AG04450 (cell line): ENCODE results near the gene STX16. TPM values are rescaled to one million over a fixed set of nuclear protein-coding genes. Genes with fewer than 3 reads are reported as not detected.

Source experiments
- CTCF ChIA-PET: fragments of 300-600, 350-600 bp; formaldehyde crosslinking; extraction: SDS; loops from one replicate; lab custom pipeline; 2022; ENCODE audit warnings: antibody characterized with exemption, inconsistent platforms; lab: Charles Lee
- POLR2A ChIA-PET: fragments of 350-600 bp; formaldehyde crosslinking; extraction: SDS; loops from one replicate; lab custom pipeline; 2021; ENCODE audit warnings: antibody characterized with exemption, inconsistent platforms; lab: Yijun Ruan, JAX
- DNase-seq: peaks from one replicate; pipeline ENCODE4 v3.0.0-alpha.2; 2011; ENCODE audit warnings: low read depth, low spot score
- H3K27ac ChIP-seq: one replicate; pipeline ENCODE4 v1.5.1; 2012; ENCODE audit warnings: low read depth, low read length, control low read depth
- H3K27me3 ChIP-seq: one replicate; pipeline ENCODE4 v1.6.0; 2012; ENCODE audit warnings: low read length; ENCODE audit not compliant: control insufficient read depth, insufficient read depth
- H3K4me3 ChIP-seq: 2 replicates; pipeline ENCODE4 v1.5.1; 2011; ENCODE audit warnings: mild to moderate bottlenecking, low read depth, low read length, control low read depth
- H3K9me3 ChIP-seq: 2 replicates; pipeline ENCODE4 v1.5.1; 2012; ENCODE audit warnings: low read length; ENCODE audit not compliant: control insufficient read depth, insufficient read depth
- CTCF ChIP-seq: IDR thresholded peaks from 2 replicates; pipeline ENCODE4 v1.5.1; 2011; ENCODE audit warnings: low read depth, low read length, control low read depth, inconsistent platforms
- polyA plus RNA-seq: library from polyadenylated mRNA; depleted of rRNA; stranded (reverse); fragments of >200 nt; gene quantifications from 2 replicates; pipeline ENCODE4 v1.2.3, GENCODE V29; 2011

STX16 gene
- polyA plus RNA-seq, 1 experiment = 51.9 TPM

DNA sequence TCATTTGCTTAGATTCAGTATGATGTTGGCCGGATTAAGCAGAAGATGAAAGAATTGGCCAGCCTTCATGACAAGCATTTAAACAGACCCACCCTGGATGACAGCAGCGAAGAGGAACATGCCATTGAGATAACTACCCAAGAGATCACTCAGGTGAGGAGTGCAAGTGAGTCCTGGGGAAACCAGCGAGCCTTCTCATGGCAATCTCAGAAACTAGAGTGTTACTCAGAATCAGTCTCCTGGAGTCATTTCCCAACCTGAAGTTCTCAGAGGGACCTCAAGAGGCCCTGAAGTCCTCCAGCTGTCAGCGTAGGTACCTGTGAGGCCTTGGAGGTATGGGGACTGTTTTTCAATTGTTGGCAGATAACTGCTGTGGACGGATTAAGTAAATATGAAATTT is 16.9 kb downstream of the STX16 start:
- H3K27ac ChIP-seq = no peak overlapping the region
- no peak for DNase-seq
- no peaks in the 10 kb centered on the region for H3K9me3 ChIP-seq
- no peak overlapping the region for H3K4me3 ChIP-seq
- TF ChIP-seq CTCF = no peak
- ChIA-PET CTCF (interaction anchor here (1.4 to 1.9 kb wide), 2 partner anchors 11 to 202 kb away, joined by 5 read pairs; no protein-coding TSS in a partner anchor), POLR2A (no interaction called here)
- no peaks in the 10 kb centered on the region for H3K27me3 ChIP-seq

DNA sequence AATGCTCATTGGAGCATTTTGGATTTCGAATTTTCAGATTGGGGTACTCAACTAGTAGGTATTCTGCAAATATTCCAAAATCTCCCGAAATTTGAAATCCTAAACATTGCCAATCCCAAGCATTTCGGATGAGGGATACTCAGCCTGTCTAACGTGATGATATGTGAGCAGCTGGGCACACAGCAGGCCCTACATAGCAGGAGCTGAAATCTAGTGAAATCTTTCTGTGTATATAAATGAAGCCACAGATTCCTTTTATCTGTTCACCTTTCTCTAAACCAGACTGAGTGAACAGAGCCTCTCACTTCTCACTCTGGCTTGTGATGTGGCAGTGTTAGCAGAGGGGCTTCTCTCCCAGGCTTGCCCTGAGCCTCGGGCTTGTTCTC is 17.8 kb downstream of the STX16 start:
- H3K27ac ChIP-seq = no peak overlapping the region
- DNase-seq = no peak
- H3K9me3 ChIP-seq = no peaks in the 10 kb centered on the region
- POLR2A ChIA-PET = no interaction called here
- no peak for TF ChIP-seq CTCF
- no peak overlapping the region for H3K4me3 ChIP-seq
- CTCF ChIA-PET = no interaction called here
- no peaks in the 10 kb centered on the region for H3K27me3 ChIP-seq

DNA sequence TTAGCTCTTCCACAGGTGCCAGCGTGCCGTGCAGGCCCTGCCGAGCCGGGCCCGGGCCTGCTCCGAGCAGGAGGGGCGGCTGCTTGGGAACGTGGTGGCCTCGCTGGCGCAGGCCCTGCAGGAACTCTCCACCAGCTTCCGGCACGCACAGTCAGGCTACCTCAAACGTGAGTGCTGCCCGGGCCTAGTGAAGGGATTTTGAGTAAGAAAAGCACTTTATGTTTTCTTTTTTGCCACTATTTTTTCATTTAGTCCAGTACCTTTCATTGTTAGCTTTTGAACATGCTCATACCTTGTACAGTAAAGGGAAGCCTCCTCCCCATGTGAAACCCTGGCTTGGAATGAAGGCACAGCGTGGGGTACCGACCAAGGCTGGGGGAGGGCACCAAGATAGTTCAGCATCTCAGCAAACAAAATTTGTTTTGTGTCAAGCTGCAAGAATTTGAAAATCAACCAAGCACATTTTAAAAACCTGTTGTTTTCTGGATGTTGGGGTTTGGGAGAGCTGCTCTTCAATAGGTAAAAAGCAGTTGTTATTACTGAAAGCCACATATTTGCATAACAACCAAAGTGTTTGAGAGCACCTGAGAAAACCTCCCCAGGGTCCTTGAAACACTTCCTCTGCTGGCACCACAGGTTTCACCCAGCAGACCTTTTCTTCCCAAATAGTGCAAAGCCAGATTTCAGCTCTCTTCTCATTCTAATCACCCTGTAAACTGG is 18.4 kb downstream of the STX16 start:
- H3K4me3 ChIP-seq = no peak overlapping the region
- H3K9me3 ChIP-seq = no peaks in the 10 kb centered on the region
- no peak for DNase-seq
- no peaks in the 10 kb centered on the region for H3K27me3 ChIP-seq
- H3K27ac ChIP-seq = no peak overlapping the region
- ChIA-PET POLR2A (no interaction called here), CTCF (interaction anchor here (1.0 kb wide), 1 partner anchor 19 kb away, joined by 3 read pairs; the partner anchor contains the start of gene STX16)
- no peak for TF ChIP-seq CTCF

GRCh38 chr20:58670102-58670501 is 19.0 kb downstream of the STX16 start:
- Histone ChIP-seq H3K4me3 (no peak overlapping the region), H3K9me3 (no peaks in the 10 kb centered on the region), H3K27me3 (no peaks in the 10 kb centered on the region), H3K27ac (no peak overlapping the region)
- CTCF ChIA-PET = interaction anchor here (1.0 kb wide), 1 partner anchor 19 kb away, joined by 3 read pairs; the partner anchor contains the start of gene STX16
- POLR2A ChIA-PET = no interaction called here
- DNase-seq = no peak
- TF ChIP-seq CTCF = no peak

GRCh38 chr20:58670659-58671058 is 19.6 kb downstream of the STX16 start:
- Histone ChIP-seq H3K27ac (no peak overlapping the region), H3K27me3 (no peaks in the 10 kb centered on the region), H3K9me3 (no peaks in the 10 kb centered on the region; the same call in 1 of the 2 replicates), H3K4me3 (no peak overlapping the region)
- POLR2A ChIA-PET = no interaction called here
- DNase-seq = no peak
- TF ChIP-seq CTCF = no peak
- CTCF ChIA-PET = no interaction called here
